ENCODE results near the gene OR5H14. TPM values are rescaled to one million over a fixed set of nuclear protein-coding genes. Genes with fewer than 3 reads are reported as not detected.
"Not testable (repeated sequence)": the region's sequence is repeated elsewhere in the genome, so short reads cannot be mapped to it uniquely, and the experiment has no call there.

The OR5H14 gene
- total and polyA plus RNA-seq, 9 of the 15 experiments (the other 6 are each of a cell fraction or from before 2014, with no cell fraction given): not detected

DNA sequence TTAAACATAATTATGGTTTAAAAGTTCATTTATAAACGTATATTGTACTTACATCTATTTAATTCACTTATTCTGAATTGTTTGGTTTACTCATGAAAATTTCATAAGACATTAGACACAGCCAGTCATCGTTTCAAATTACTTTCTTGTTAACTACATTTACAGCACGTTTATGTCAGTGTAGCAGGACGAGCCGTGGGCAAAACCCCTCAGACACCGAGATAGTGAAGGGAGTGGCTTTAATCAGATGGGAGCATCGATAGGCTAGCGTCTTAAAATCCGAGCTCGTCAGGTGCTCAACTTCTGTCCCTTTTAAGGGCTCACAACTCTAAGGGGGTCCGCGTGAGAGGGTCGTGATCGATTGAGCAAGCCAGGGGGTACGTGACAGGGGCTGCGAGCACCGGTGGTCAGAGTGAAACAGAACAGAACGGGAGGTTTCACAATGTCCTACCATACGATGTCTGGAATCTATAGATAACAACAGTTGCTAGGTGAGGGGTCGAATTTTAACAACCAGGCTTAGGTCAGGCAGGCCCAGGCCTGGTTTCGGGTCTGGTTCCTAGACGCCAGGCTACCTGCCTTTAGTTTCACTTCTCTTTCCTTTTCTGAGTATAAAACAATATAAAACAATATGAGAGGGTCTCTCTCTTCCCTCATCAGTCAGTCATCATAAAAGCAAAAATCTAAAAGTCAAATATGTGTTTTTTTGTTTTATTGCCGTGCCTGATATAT lies 9.3 kb upstream of the OR5H14 start:
- H3K4me3 ChIP-seq; DNase-seq (ENCODE audit: extremely low read depth in 1 of 4, low spot score in 3 of 4); H3K4me2 ChIP-seq (ENCODE audit: insufficient read depth, low read length); BruUV-seq (replicated peaks); H3K9me3 ChIP-seq (replicated peaks; ENCODE audit: control insufficient read depth, insufficient read depth, low read depth, low read length); in situ Hi-C loops (cut with MboI); H3K9me1 ChIP-seq (ENCODE audit: control insufficient read depth, insufficient read depth, low read length); H2AFZ ChIP-seq (ENCODE audit: low read depth, low read length); H3K27ac ChIP-seq (ENCODE audit: extremely low read depth, low read depth, low read length); ATAC-seq; H4K20me1 ChIP-seq (replicated peaks; ENCODE audit: control insufficient read depth, insufficient read depth, low read length); POLR2A ChIA-PET; H3K36me3 ChIP-seq (ENCODE audit: control insufficient read depth, insufficient read depth, low read length); CTCF ChIA-PET (ENCODE audit: low intra/inter-chr PET ratio); H3K27me3 ChIP-seq (ENCODE audit: control insufficient read depth in 2 of 2, insufficient read depth in 2 of 2, low read length in 2 of 2); H3K4me1 ChIP-seq (replicated peaks in 1 of 2; ENCODE audit: control insufficient read depth in 2 of 2, insufficient read depth in 2 of 2, low read length in 2 of 2); H3K79me2 ChIP-seq (ENCODE audit: control insufficient read depth, insufficient read depth, low read length); H3K9ac ChIP-seq (ENCODE audit: insufficient read depth in 1 of 2, low read depth in 2 of 2, low read length in 2 of 2); intact Hi-C loops (cut with micrococcal nuclease); FAIRE-seq: not testable (repeated sequence)
- under 1% methylated on average over 14 of the region's 23 CpGs for WGBS (ENCODE audit: insufficient coverage, low coverage, missing lambda C conversion rate)

DNA sequence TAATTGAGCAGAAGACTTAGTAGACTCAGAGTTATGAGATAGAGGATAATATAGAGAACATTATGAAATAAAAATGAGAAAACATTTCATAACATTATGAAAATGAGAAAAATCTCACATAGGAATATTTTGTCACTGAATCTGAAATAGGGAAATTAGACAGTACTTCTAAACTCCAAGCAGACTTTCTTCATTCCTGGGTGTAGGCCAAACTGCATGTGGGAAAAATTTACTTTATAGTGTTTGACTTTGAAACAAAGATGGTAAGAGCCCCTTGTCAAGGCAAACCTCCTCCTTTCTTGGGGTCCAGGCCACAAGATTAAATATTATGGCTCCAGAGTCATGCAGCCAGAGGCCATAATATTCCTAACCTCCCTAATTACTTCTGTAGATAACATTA lies 6.7 kb upstream of the OR5H14 start:
- Histone ChIP-seq H3K4me3 (no peak overlapping the region), H3K9me1 (ENCODE audit: control insufficient read depth, insufficient read depth, low read length) (no peaks in the 10 kb centered on the region), H3K36me3 (ENCODE audit: control insufficient read depth, insufficient read depth, low read length) (no peaks in the 10 kb centered on the region), H3K4me1 (replicated peaks in 1 of 2; ENCODE audit: control insufficient read depth in 2 of 2, insufficient read depth in 2 of 2, low read length in 2 of 2) (no peaks in the 10 kb centered on the region), H3K27me3 (ENCODE audit: control insufficient read depth in 2 of 2, insufficient read depth in 2 of 2, low read length in 2 of 2) (no peaks in the 10 kb centered on the region), H3K9ac (ENCODE audit: insufficient read depth in 1 of 2, low read depth in 2 of 2, low read length in 2 of 2) (no peak overlapping the region), H3K27ac (ENCODE audit: extremely low read depth, low read depth, low read length) (no peak overlapping the region), H3K4me2 (ENCODE audit: insufficient read depth, low read length) (no peak overlapping the region), H2AFZ (ENCODE audit: low read depth, low read length) (no peak overlapping the region), H4K20me1 (replicated peaks; ENCODE audit: control insufficient read depth, insufficient read depth, low read length) (no peaks in the 10 kb centered on the region), H3K79me2 (ENCODE audit: control insufficient read depth, insufficient read depth, low read length) (no peaks in the 10 kb centered on the region), H3K9me3 (replicated peaks; ENCODE audit: control insufficient read depth, insufficient read depth, low read depth, low read length) (no peaks in the 10 kb centered on the region)
- intact Hi-C loops (cut with micrococcal nuclease) (no loop called here), in situ Hi-C loops (cut with MboI) (no loop called here)
- ATAC-seq (no peak), FAIRE-seq (no peak), DNase-seq (ENCODE audit: extremely low read depth in 1 of 4, low spot score in 3 of 4) (no peak)
- POLR2A ChIA-PET: no interaction called here
- no TSS peak for BruUV-seq (replicated peaks)
- CTCF ChIA-PET (ENCODE audit: low intra/inter-chr PET ratio): no interaction called here
- TF ChIP-seq ZNF224 (CRISPR knock-in tag; IDR thresholded peaks at IDR 0.05) (no peak), ZNF445 (CRISPR knock-in tag; IDR thresholded peaks at IDR 0.05; ENCODE audit: low read depth) (no peak), SLC30A9 (CRISPR knock-in tag; IDR thresholded peaks at IDR 0.05) (no peak), ZNF644 (tag; IDR thresholded peaks at IDR 0.05; ENCODE audit: low read depth) (no peak), ZBTB7A (IDR thresholded peaks at IDR 0.05; ENCODE audit: borderline replicate concordance, control insufficient read depth, low read depth, low read length) (no peak), ZKSCAN8 (CRISPR knock-in tag; IDR thresholded peaks at IDR 0.05) (no peak), ERF (CRISPR knock-in tag; IDR thresholded peaks at IDR 0.05) (no peak), ELF2 (CRISPR knock-in tag; IDR thresholded peaks at IDR 0.05) (no peak), POLR2H (tag; IDR thresholded peaks at IDR 0.05; ENCODE audit: low read depth) (no peak)
- TF ChIP-seq, protein P1, sequence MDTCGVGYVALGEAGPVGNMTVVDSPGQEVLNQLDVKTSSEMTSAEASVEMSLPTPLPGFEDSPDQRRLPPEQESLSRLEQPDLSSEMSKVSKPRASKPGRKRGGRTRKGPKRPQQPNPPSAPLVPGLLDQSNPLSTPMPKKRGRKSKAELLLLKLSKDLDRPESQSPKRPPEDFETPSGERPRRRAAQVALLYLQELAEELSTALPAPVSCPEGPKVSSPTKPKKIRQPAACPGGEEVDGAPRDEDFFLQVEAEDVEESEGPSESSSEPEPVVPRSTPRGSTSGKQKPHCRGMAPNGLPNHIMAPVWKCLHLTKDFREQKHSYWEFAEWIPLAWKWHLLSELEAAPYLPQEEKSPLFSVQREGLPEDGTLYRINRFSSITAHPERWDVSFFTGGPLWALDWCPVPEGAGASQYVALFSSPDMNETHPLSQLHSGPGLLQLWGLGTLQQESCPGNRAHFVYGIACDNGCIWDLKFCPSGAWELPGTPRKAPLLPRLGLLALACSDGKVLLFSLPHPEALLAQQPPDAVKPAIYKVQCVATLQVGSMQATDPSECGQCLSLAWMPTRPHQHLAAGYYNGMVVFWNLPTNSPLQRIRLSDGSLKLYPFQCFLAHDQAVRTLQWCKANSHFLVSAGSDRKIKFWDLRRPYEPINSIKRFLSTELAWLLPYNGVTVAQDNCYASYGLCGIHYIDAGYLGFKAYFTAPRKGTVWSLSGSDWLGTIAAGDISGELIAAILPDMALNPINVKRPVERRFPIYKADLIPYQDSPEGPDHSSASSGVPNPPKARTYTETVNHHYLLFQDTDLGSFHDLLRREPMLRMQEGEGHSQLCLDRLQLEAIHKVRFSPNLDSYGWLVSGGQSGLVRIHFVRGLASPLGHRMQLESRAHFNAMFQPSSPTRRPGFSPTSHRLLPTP (IDR thresholded peaks at IDR 0.05; ENCODE audit: borderline replicate concordance, extremely low read depth, insufficient read length): no peak
- TF ChIP-seq, protein P2, sequence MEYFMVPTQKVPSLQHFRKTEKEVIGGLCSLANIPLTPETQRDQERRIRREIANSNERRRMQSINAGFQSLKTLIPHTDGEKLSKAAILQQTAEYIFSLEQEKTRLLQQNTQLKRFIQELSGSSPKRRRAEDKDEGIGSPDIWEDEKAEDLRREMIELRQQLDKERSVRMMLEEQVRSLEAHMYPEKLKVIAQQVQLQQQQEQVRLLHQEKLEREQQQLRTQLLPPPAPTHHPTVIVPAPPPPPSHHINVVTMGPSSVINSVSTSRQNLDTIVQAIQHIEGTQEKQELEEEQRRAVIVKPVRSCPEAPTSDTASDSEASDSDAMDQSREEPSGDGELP (CRISPR knock-in tag; IDR thresholded peaks at IDR 0.05; ENCODE audit: borderline replicate concordance): no peak
